Measurements from ENCODE around the gene MBD3.

The MBD3 gene

GRCh38 chr19:1630811-1631210, 38.1 kb upstream of the MBD3 start:
- Histone ChIP-seq H3K79me2 (ENCODE audit: low read length) (peaks cover 63% of the 10 kb centered on the region), H3K27ac (ENCODE audit: low read length) (no peak overlapping the region)

GRCh38 chr19:1630012-1630411, 37.3 kb upstream of the MBD3 start:
- Histone ChIP-seq H3K9ac (ENCODE audit: low read length) (no peak overlapping the region), H3K4me2 (ENCODE audit: low read length) (no peak overlapping the region), H4K20me1 (ENCODE audit: insufficient read depth, low read length) (peaks cover 59% of the 10 kb centered on the region), H3K36me3 (replicated peaks; ENCODE audit: low read depth, low read length) (peaks cover 66% of the 10 kb centered on the region), H2AFZ (ENCODE audit: low read depth, low read length) (no peak overlapping the region), H3K9me3 (ENCODE audit: insufficient read depth, low read length) (no peaks in the 10 kb centered on the region), H3K79me2 (ENCODE audit: low read length) (peaks cover 55% of the 10 kb centered on the region), H3K4me3 (ENCODE audit: low read length) (no peak overlapping the region), H3K27me3 (ENCODE audit: low read depth, low read length) (no peaks in the 10 kb centered on the region), H3K27ac (ENCODE audit: low read length) (no peak overlapping the region), H3K4me1 (ENCODE audit: low read length) (no peaks in the 10 kb centered on the region)
- TF ChIP-seq EZH2phosphoT487 (IDR thresholded peaks at IDR 0.05; ENCODE audit: low read depth) = no peak
- TF ChIP-seq, protein P1, sequence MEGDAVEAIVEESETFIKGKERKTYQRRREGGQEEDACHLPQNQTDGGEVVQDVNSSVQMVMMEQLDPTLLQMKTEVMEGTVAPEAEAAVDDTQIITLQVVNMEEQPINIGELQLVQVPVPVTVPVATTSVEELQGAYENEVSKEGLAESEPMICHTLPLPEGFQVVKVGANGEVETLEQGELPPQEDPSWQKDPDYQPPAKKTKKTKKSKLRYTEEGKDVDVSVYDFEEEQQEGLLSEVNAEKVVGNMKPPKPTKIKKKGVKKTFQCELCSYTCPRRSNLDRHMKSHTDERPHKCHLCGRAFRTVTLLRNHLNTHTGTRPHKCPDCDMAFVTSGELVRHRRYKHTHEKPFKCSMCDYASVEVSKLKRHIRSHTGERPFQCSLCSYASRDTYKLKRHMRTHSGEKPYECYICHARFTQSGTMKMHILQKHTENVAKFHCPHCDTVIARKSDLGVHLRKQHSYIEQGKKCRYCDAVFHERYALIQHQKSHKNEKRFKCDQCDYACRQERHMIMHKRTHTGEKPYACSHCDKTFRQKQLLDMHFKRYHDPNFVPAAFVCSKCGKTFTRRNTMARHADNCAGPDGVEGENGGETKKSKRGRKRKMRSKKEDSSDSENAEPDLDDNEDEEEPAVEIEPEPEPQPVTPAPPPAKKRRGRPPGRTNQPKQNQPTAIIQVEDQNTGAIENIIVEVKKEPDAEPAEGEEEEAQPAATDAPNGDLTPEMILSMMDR (IDR thresholded peaks at IDR 0.05; ENCODE audit: low read depth, low read length) = no peak

More at GRCh38 chr19:1630811-1631210, 38.1 kb upstream of the MBD3 start:
- TF ChIP-seq, protein P1 (IDR thresholded peaks at IDR 0.05; ENCODE audit: low read depth, low read length) = no peak
- no peak for TF ChIP-seq EZH2phosphoT487 (IDR thresholded peaks at IDR 0.05; ENCODE audit: low read depth)
- H3K4me2 ChIP-seq (ENCODE audit: low read length) = no peak overlapping the region
- H3K4me3 ChIP-seq (ENCODE audit: low read length) = no peak overlapping the region
- H4K20me1 ChIP-seq (ENCODE audit: insufficient read depth, low read length) = peaks cover 67% of the 10 kb centered on the region
- H3K4me1 ChIP-seq (ENCODE audit: low read length) = no peaks in the 10 kb centered on the region
- no peak overlapping the region for H3K9ac ChIP-seq (ENCODE audit: low read length)
- H2AFZ ChIP-seq (ENCODE audit: low read depth, low read length) = no peak overlapping the region
- peaks cover 65% of the 10 kb centered on the region for H3K36me3 ChIP-seq (replicated peaks; ENCODE audit: low read depth, low read length)
- H3K27me3 ChIP-seq (ENCODE audit: low read depth, low read length) = no peaks in the 10 kb centered on the region
- H3K9me3 ChIP-seq (ENCODE audit: insufficient read depth, low read length) = no peaks in the 10 kb centered on the region

DNA sequence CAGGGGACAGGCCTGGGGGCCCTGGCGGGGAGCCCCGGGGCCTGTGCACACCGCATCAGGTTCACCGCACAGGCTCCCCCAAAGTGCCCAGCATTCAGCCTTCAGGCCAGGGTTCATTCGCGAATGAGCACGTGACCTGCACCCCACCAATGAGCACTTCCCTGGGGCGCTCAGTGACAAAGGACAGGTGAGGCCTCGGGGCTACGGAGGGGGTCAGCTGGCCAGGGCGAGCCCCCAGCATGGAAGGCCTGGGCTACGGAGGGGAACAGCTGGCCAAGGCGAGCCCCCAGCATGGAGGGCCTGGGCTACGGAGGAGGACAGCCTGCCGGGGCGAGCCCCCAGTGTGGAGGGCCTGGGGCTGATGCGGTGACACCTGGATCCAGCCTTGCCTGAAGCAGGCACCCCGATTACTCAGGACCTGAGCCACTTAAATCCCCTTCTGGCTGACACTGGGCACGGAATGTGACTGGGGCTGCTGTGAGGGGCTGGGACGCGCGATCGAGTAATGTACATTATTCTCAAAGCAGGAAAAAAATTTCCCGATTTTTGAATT, 36.7 kb upstream of the MBD3 start:
- no peak overlapping the region for H3K4me3 ChIP-seq (ENCODE audit: low read length)
- no peaks in the 10 kb centered on the region for H3K27me3 ChIP-seq (ENCODE audit: low read depth, low read length)
- TF ChIP-seq, protein P1 (IDR thresholded peaks at IDR 0.05; ENCODE audit: low read depth, low read length) = no peak
- no peak for TF ChIP-seq EZH2phosphoT487 (IDR thresholded peaks at IDR 0.05; ENCODE audit: low read depth)
- no peak overlapping the region for H3K4me2 ChIP-seq (ENCODE audit: low read length)
- no peak overlapping the region for H3K9ac ChIP-seq (ENCODE audit: low read length)
- H3K36me3 ChIP-seq (replicated peaks; ENCODE audit: low read depth, low read length) = peaks cover 66% of the 10 kb centered on the region
- peaks cover 51% of the 10 kb centered on the region for H3K79me2 ChIP-seq (ENCODE audit: low read length)
- H3K9me3 ChIP-seq (ENCODE audit: insufficient read depth, low read length) = no peaks in the 10 kb centered on the region
- no peak overlapping the region for H3K27ac ChIP-seq (ENCODE audit: low read length)
- peaks cover 52% of the 10 kb centered on the region for H4K20me1 ChIP-seq (ENCODE audit: insufficient read depth, low read length)
- H2AFZ ChIP-seq (ENCODE audit: low read depth, low read length) = no peak overlapping the region
- H3K4me1 ChIP-seq (ENCODE audit: low read length) = no peaks in the 10 kb centered on the region

- Histone ChIP-seq H2AFZ (ENCODE audit: low read depth, low read length) (no peak overlapping the region), H3K9ac (ENCODE audit: low read length) (no peak overlapping the region), H3K27me3 (ENCODE audit: low read depth, low read length) (no peaks in the 10 kb centered on the region), H3K4me2 (ENCODE audit: low read length) (no peak overlapping the region), H3K9me3 (ENCODE audit: insufficient read depth, low read length) (no peaks in the 10 kb centered on the region), H3K4me1 (ENCODE audit: low read length) (no peaks in the 10 kb centered on the region), H3K36me3 (replicated peaks; ENCODE audit: low read depth, low read length) (peaks cover 62% of the 10 kb centered on the region), H4K20me1 (ENCODE audit: insufficient read depth, low read length) (peaks cover 39% of the 10 kb centered on the region), H3K79me2 (ENCODE audit: low read length) (peaks cover 35% of the 10 kb centered on the region), H3K4me3 (ENCODE audit: low read length) (no peak overlapping the region), H3K27ac (ENCODE audit: low read length) (no peak overlapping the region)
- TF ChIP-seq EZH2phosphoT487 (IDR thresholded peaks at IDR 0.05; ENCODE audit: low read depth) = no peak
- TF ChIP-seq, protein P1 (IDR thresholded peaks at IDR 0.05; ENCODE audit: low read depth, low read length) = no peak
Observed at GRCh38 chr19:1627194-1627593, 34.5 kb upstream of the MBD3 start.

All from OCI-LY3 (cell line).